Stimulated activated CD4-positive, alpha-beta T cell treated with anti-CD3 and anti-CD28 coated beads, TNF-alpha, amount 100 ng/mL, for 24 hours (primary cell): ENCODE data around the gene LDHD.
"Not testable (repeated sequence)": the region's sequence is repeated elsewhere in the genome, so short reads cannot be mapped to it uniquely, and the experiment has no call there.

ENCODE experiments used
- DNase-seq, 3 experiments: peaks; one replicate each; pipeline ENCODE4 v3.0.0-alpha.2; 2020; ENCODE audit warnings: low read depth in 3 of 3

Gene LDHD

GRCh38 chr16:75099738-75100602 lies 16.6 kb downstream of the LDHD start:
- peak in 1 of 3 experiments; percentile 40 for DNase-seq

GRCh38 chr16:75099075-75099667 lies 17.4 kb downstream of the LDHD start:
- DNase-seq = no peak

GRCh38 chr16:75097941-75098901 lies 18.4 kb downstream of the LDHD start:
- DNase-seq = peak; percentile 51 to 78 (median 53)

- DNase-seq = no peak
Observed at GRCh38 chr16:75097191-75097761, 19.3 kb downstream of the LDHD start.

- DNase-seq = no peak
Observed at GRCh38 chr16:75096656-75097055, 19.9 kb downstream of the LDHD start.

GRCh38 chr16:75095204-75095621 lies 21.4 kb downstream of the LDHD start:
- DNase-seq = no peak

GRCh38 chr16:75093598-75094540 lies 22.7 kb downstream of the LDHD start:
- no peak for DNase-seq

GRCh38 chr16:75092777-75093176 lies 23.8 kb downstream of the LDHD start:
- no peak for DNase-seq

GRCh38 chr16:75091619-75092018 lies 25.0 kb downstream of the LDHD start:
- not testable (repeated sequence) for DNase-seq

GRCh38 chr16:75090899-75091298 lies 25.7 kb downstream of the LDHD start:
- DNase-seq = not testable (repeated sequence)

GRCh38 chr16:75089486-75090202 lies 26.9 kb downstream of the LDHD start:
- no peak for DNase-seq

- no peak for DNase-seq
Observed at GRCh38 chr16:75088934-75089333, 27.6 kb downstream of the LDHD start.

GRCh38 chr16:75088216-75088615 lies 28.4 kb downstream of the LDHD start:
- no peak for DNase-seq

- no peak for DNase-seq
Observed at GRCh38 chr16:75087375-75087979, 29.1 kb downstream of the LDHD start.

- no peak for DNase-seq
Observed at GRCh38 chr16:75086688-75087374, 29.7 kb downstream of the LDHD start.

- DNase-seq = no peak
Observed at GRCh38 chr16:75086281-75086680, 30.3 kb downstream of the LDHD start.

- DNase-seq = no peak
Observed at GRCh38 chr16:75085556-75085955, 31.0 kb downstream of the LDHD start.

- no peak for DNase-seq
Observed at GRCh38 chr16:75083813-75084212, 32.8 kb downstream of the LDHD start.
